ENCODE measurements around the gene RAB32.

DNA sequence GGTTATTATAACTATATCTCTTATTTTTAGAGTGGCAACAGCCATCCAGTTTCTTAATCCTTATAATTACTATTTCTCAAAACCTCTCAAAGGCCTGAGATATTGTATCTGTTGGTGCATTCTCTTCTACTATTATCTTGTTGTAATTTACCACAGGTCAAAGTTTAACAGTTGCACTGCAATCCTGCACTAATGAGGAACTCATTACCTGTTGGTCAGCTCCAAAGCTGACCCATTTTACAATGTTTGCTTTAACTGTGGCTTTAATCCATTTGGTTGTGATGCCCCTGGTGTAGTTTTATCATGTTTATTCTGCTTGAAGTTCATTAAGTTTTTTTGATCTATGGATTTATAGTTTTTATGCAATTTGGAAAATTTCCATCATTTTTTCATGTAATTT is 48.8 kb downstream of the RAB32 start:
- TF ChIP-seq, protein P1, sequence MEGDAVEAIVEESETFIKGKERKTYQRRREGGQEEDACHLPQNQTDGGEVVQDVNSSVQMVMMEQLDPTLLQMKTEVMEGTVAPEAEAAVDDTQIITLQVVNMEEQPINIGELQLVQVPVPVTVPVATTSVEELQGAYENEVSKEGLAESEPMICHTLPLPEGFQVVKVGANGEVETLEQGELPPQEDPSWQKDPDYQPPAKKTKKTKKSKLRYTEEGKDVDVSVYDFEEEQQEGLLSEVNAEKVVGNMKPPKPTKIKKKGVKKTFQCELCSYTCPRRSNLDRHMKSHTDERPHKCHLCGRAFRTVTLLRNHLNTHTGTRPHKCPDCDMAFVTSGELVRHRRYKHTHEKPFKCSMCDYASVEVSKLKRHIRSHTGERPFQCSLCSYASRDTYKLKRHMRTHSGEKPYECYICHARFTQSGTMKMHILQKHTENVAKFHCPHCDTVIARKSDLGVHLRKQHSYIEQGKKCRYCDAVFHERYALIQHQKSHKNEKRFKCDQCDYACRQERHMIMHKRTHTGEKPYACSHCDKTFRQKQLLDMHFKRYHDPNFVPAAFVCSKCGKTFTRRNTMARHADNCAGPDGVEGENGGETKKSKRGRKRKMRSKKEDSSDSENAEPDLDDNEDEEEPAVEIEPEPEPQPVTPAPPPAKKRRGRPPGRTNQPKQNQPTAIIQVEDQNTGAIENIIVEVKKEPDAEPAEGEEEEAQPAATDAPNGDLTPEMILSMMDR (IDR thresholded peaks at IDR 0.05) = no peak
- no peak for TF ChIP-seq POLR2A (IDR thresholded peaks at IDR 0.05)
